Endothelial cell (in vitro differentiated cells): ENCODE results near the gene CFAP57. TPM values are rescaled to one million over a fixed set of nuclear protein-coding genes. Genes with fewer than 3 reads are reported as not detected.
A peak's percentile ranks its signal among the peaks of the same experiment; 100 is the strongest.

Experiments
- DNase-seq: peaks from one replicate; pipeline ENCODE4 v3.0.0; 2021; ENCODE audit warnings: low spot score
- H3K27ac Mint-ChIP-seq: one replicate; pipeline ENCODE4 v1.8.0; 2021; ENCODE audit warnings: mixed read lengths, inconsistent platforms; ENCODE audit not compliant: unreplicated experiment
- H3K27me3 Mint-ChIP-seq: one replicate; pipeline ENCODE4 v1.8.0; 2021; ENCODE audit warnings: mild to moderate bottlenecking, moderate library complexity, mixed read lengths, inconsistent platforms; ENCODE audit not compliant: unreplicated experiment
- H3K36me3 Mint-ChIP-seq: one replicate; pipeline ENCODE4 v1.8.0; 2021; ENCODE audit warnings: mild to moderate bottlenecking, low read depth, mixed read lengths, inconsistent platforms; ENCODE audit not compliant: unreplicated experiment
- H3K4me1 Mint-ChIP-seq: one replicate; pipeline ENCODE4 v1.8.0; 2021; ENCODE audit warnings: mild to moderate bottlenecking, mixed read lengths, inconsistent platforms; ENCODE audit not compliant: unreplicated experiment
- H3K4me3 Mint-ChIP-seq: one replicate; pipeline ENCODE4 v1.8.0; 2021; ENCODE audit warnings: mild to moderate bottlenecking, mixed read lengths, inconsistent platforms; ENCODE audit not compliant: unreplicated experiment
- H3K9me3 Mint-ChIP-seq: one replicate; pipeline ENCODE4 v1.8.0; 2021; ENCODE audit warnings: mixed read lengths, inconsistent platforms; ENCODE audit not compliant: unreplicated experiment
- CTCF ChIP-seq: fragments of 200-600 bp; sonication (generic); IDR thresholded peaks from one replicate; pipeline ENCODE4 v1.5.0; 2021; ENCODE audit warnings: antibody characterized with exemption; ENCODE audit not compliant: unreplicated experiment
- total RNA-seq: library from RNA; stranded (reverse); fragmentation: NEBNext Ultra II Directional; extraction: Animal tissue kit (Norgen Biotek cat#: 25700); gene quantifications from one replicate; pipeline ENCODE4 v1.2.1, GENCODE V29; 2021; ENCODE audit not compliant: unreplicated experiment

The CFAP57 gene
- total RNA-seq, 1 donor from 2014 or later: 0.49 TPM

GRCh38 chr1:43222879-43223278, 50.7 kb downstream of the CFAP57 start:
- TF ChIP-seq CTCF: no peak
- Mint-ChIP-seq H3K4me3 (no peak overlapping the region), H3K4me1 (peaks cover 8% of the 10 kb centered on the region), H3K9me3 (no peaks in the 10 kb centered on the region), H3K27me3 (peaks cover 9% of the 10 kb centered on the region), H3K36me3 (no peaks in the 10 kb centered on the region), H3K27ac (no peak overlapping the region)
- DNase-seq: no peak

GRCh38 chr1:43225168-43225567, 53.0 kb downstream of the CFAP57 start:
- Mint-ChIP-seq H3K27me3 (peaks cover 9% of the 10 kb centered on the region), H3K4me1 (peaks cover 7% of the 10 kb centered on the region), H3K27ac (no peak overlapping the region), H3K4me3 (no peak overlapping the region), H3K9me3 (no peaks in the 10 kb centered on the region), H3K36me3 (no peaks in the 10 kb centered on the region)
- DNase-seq: no peak
- no peak for TF ChIP-seq CTCF

- H3K36me3 Mint-ChIP-seq: no peaks in the 10 kb centered on the region
- H3K4me3 Mint-ChIP-seq: no peak overlapping the region
- no peaks in the 10 kb centered on the region for H3K4me1 Mint-ChIP-seq
- peak; percentile 90 for DNase-seq
- H3K9me3 Mint-ChIP-seq: no peaks in the 10 kb centered on the region
- no peak overlapping the region for H3K27ac Mint-ChIP-seq
- peak; percentile 96 for TF ChIP-seq CTCF
- H3K27me3 Mint-ChIP-seq: peaks cover 9% of the 10 kb centered on the region
Measured at GRCh38 chr1:43227143-43227764, 55.1 kb downstream of the CFAP57 start.

- H3K36me3 Mint-ChIP-seq: no peaks in the 10 kb centered on the region
- peaks cover 9% of the 10 kb centered on the region for H3K27me3 Mint-ChIP-seq
- DNase-seq: no peak
- no peaks in the 10 kb centered on the region for H3K9me3 Mint-ChIP-seq
- no peaks in the 10 kb centered on the region for H3K4me1 Mint-ChIP-seq
- no peak overlapping the region for H3K4me3 Mint-ChIP-seq
- no peak overlapping the region for H3K27ac Mint-ChIP-seq
- TF ChIP-seq CTCF: no peak
Measured at GRCh38 chr1:43229826-43230780, 58.0 kb downstream of the CFAP57 start.

GRCh38 chr1:43232074-43232473, 59.9 kb downstream of the CFAP57 start:
- no peak for TF ChIP-seq CTCF
- no peaks in the 10 kb centered on the region for H3K4me1 Mint-ChIP-seq
- peaks cover 5% of the 10 kb centered on the region for H3K27me3 Mint-ChIP-seq
- no peak overlapping the region for H3K4me3 Mint-ChIP-seq
- H3K27ac Mint-ChIP-seq: no peak overlapping the region
- no peaks in the 10 kb centered on the region for H3K9me3 Mint-ChIP-seq
- no peak for DNase-seq
- H3K36me3 Mint-ChIP-seq: no peaks in the 10 kb centered on the region
